Measurements from ENCODE around the gene WDR18.

WDR18 gene

DNA sequence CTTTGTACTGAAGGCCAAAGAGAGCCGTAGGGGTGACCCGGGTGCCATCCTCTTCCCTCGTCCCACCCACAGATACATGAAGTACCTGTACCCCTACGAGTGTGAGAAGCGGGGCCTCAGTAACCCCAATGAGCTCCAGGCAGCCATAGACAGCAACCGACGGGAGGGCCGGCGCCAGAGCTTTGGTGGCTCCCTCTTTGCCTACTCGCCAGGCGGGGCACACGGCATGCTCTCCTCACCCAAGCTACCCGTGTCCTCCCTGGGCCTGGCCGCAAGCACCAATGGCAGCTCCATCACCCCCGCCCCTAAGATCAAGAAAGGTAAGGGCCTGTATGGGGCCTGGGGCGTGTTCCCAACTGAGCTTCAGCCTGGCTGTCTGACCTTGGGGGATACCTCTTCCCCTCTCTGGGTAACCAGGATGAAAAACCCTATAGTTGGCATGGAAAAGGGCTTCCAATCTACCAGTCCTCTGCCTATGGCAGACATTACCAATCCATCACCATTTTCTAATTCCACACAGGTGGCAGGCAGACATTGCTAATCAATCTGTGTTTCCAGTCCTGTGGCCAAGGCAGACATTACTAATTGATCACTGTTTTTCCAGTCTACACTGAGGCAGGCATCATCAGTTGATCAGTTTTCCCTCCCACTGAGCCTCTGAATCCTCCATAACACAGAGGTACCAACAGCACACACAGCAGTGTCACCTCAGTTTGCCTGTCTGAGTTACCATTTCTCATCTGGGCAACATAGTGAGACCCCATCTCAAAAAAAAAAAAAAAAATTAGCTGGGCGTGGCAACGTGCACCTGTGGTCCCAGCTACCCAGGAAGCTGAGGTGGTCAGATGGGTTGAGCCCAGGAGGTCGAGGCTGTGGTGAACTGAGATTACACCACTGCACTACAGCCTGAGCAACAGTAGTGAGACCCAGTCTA lies 19.1 kb upstream of the WDR18 start:
- no peak for DNase-seq (ENCODE audit: low read depth in 2 of 2)

DNA sequence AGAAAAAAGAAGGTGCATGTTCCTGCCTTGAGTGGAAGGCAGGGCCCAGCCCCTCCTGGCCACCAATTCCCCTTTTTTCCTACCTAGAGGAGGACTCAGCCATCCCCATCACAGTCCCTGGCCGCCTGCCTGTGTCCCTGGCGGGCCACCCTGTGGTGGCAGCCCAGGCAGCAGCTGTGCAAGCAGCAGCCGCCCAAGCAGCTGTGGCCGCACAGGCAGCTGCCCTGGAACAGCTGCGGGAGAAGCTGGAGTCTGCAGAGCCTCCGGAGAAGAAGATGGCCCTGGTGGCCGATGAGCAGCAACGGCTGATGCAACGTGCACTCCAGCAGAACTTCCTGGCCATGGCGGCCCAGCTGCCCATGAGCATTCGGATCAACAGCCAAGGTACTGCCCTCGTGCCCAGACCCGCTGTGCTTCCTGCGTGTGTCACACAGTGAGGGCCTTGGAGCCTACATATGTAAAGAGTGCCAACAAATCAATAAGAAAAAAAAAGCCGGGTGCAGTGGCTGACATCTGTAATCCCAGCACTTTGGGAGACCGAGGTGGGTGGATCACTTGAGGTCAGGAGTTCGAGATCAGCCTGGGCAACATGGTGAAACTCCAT lies 17.6 kb upstream of the WDR18 start:
- DNase-seq (ENCODE audit: low read depth in 2 of 2), result no peak

DNA sequence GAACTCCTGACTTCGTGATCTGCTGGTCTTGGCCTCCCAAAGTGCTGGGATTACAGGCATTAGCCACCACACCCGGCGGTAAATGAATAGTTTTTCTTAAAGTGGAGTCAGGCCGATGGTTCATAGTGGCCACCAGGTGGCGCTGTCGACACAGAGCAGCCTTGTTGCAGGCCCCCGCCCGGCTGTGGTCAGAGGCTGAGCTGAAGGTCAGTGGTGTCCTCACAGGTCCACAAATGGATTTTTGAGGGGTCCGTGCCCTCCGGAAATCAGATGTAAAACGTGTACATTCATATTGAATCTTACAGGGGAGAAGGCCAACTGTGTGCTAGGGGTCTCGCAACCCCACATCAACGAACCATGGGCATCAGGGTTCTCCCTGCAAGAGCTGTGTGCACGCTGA lies 13.4 kb upstream of the WDR18 start:
- no peak for DNase-seq (ENCODE audit: low read depth in 2 of 2)

DNA sequence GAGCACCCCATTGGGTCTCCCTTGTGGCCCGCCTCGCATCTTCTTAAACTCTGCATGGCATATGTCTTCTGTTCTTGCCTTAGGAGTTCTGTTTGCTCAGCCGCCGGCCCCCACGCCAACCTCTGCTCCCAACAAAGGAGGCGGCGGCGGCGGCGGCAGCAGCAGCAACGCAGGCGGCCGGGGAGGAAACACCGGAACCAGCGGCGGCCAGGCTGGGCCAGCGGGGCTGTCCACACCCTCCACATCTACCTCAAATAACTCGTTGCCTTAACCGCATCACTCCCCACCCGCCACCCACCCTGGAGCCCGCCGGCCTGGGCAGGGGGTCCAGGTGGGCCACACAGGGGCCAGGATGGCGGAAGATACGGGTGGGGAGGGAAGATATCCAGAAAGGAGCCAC lies 12.3 kb upstream of the WDR18 start:
- no peak for DNase-seq (ENCODE audit: low read depth in 2 of 2)

DNA sequence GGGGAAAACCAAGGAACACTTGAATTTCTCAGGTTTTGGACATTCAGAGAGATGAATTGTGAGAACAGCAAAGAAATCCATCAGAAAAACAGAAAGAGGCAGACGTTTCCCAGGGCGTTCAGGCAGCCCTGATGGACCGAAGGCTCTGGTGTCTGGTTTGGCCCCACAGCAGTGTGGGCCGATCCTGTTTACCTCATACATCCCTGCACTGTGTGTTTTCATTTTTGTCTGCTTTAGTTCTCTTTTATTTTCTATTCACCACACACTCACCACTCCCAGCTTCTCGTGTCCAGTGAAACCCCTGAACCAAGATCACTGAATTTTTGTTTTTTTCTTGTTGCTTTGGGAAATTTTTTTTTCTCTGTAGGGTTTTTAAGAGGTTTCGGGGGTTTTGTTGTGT lies 11.9 kb upstream of the WDR18 start:
- no peak for DNase-seq (ENCODE audit: low read depth in 2 of 2)

GRCh38 chr19:973726-974563 lies 10.2 kb upstream of the WDR18 start:
- no peak for DNase-seq (ENCODE audit: low read depth in 2 of 2)

- DNase-seq (ENCODE audit: low read depth in 2 of 2), result no peak
These were observed 9.4 kb upstream of the WDR18 start for GRCh38 chr19:974564-975257.

DNA sequence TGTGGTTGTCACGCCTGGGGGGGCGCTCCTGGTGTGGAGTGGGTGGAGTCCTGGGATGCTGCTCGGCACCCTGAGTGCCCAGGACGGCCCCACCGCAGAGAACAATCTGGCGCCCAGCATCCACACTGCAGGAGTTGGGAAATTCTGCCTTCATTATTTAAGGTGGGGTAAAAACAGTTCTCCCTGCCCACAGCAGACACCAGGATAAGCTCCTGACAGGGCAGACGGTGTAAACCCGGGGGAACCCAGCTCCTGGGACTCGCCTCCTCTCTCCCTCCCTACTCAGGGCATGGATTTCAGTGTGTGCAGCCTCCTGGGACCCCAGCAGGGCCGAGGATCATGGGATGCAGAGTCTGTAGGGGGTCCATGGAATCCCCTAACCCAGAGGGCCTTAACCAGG lies 7.7 kb upstream of the WDR18 start:
- no peak for DNase-seq (ENCODE audit: low read depth in 2 of 2)

DNA sequence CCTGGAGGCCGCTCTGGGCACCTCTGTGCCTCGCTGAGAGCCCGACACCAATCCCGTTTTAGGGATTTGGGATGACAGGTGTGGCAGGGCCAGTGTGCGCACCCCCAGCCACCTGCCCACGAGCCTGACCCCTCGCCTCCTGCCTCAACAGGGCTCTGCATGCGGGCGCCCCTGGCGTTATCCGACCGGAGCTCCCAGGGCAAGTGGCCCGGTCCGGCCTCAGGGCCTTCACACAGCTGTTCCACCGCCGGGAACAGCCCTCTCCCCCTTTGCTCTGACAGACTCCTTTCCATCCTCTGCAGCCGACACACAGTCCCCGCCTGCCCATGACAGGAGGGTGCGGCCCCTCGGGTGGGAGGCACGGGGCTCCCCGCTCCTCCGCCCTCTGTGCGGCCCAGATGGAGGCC lies 7.1 kb upstream of the WDR18 start:
- DNase-seq (ENCODE audit: low read depth in 2 of 2), result no peak

DNA sequence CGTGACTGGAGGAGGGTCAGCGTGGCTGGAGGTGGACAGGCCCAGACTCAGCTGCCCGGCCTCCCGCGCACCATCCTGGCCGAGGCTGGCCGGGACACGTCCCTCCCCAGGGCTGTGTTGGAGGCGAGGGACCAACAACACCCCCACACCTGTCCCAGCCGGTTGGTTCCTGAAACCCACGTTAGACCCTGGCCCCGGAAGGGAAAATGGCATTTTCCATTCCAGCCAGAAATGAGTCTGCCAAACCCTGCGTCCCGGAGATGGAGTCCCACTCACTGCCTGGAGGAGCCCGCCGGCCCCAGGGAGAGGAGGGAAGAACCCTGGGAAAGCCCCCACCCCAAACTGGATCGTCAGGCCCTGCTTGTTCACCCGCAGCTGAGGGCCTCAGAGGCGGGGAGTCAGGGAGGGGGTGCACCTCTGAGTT lies 4.8 kb upstream of the WDR18 start:
- no peak for DNase-seq (ENCODE audit: low read depth in 2 of 2)

DNA sequence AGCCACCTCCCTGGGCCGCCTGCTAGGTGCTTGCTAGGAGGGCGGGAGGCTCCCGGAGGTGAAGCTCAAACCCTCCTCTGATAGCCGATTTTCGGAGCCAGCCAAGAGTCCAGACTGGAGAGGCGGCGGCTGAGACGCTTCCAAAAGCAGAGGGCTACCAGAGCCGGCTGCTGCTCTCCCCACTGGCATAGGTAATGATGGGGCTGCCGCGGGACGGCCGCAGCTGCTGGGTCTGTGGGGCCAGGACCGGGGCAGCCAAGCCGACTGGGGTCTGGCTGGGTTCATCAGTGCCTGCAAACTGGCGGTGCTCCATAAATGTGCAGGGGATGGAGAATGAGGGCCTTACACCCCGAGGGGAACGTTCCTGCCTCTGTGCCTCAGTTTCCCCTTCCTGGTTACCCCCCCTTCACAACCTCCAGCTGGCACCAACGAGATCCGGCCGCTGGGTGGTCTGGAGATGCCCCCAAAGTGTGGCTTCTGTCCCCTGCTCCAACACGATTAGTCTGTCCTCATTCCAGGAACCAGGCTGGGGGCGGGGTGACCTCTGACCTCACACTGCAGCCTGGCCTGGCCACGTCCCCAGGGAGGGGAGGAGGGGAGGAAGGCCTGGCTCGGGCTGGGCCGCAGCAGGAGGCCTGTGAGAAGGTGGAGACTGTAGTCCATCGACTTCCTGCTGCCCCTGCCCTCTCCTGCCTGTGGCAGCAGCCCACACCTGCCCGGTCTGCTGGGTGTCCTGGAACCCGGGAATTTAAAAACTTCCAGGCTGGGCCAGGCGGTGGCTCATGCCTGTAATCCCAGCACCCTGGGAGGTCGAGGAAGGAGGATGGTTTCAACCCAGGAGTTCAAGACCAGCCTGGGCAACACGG lies 3.8 kb upstream of the WDR18 start:
- DNase-seq (ENCODE audit: low read depth in 2 of 2), result no peak

- peak; percentile 31 to 67 for DNase-seq (ENCODE audit: low read depth in 2 of 2)
These were observed 1.5 kb upstream of the WDR18 start for GRCh38 chr19:982567-983170.

GRCh38 chr19:986083-986482 lies 1.9 kb downstream of the WDR18 start:
- no peak for DNase-seq (ENCODE audit: low read depth in 2 of 2)

GRCh38 chr19:988081-988480 lies 3.9 kb downstream of the WDR18 start:
- DNase-seq (ENCODE audit: low read depth in 2 of 2), result no peak

DNA sequence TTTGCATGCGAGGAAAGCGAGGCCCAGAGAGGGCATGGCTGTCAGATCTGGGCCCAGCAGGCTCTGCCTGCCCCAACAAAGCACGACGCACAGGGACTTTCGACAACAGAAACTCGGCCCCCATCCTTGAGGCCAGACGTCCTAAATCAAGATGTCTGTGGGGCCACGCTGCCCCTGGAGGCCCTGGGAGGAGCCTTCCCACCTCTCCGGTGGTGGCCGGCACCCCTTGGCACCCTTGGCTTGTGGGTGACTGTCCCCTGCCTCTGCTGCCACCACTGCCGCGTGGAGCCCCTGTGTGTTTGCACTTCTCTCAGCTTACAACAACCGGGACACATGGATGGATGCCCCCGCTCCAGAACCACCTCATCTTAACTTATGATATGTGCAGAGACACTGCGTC lies 4.4 kb downstream of the WDR18 start:
- DNase-seq (ENCODE audit: low read depth in 2 of 2), result no peak

DNA sequence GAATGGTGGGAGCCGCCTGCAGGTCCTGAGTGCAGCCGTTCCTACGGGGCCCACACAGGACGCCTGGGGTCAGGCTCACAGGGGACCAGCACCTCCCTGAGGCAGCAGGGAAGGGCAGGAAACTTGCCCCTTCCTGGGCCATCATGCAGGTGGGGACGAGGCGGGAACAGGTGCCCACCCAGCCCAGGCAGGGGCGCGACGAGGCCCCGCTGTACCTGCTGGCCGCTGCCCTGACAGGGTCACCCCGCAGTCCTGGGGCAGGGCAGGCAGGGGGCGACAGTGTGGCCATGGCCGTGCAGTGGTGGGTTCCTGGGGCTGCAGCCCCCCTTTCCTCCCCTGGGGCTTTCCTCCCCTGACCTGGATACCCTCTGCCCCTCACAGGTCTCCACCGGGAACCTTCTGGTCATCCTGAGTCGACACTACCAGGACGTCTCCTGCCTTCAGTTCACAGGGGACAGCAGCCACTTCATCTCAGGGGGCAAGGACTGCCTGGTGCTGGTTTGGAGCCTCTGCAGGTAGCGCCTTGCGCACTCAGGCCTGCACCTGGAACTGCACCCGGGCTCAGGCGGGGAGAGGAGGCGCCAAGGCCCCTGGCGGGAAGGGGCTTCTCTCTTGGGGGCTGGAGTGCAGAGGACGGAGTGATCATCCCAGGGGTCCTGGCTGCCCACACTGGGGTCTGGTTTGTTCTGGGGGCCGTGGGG lies 5.4 kb downstream of the WDR18 start:
- no peak for DNase-seq (ENCODE audit: low read depth in 2 of 2)

DNA sequence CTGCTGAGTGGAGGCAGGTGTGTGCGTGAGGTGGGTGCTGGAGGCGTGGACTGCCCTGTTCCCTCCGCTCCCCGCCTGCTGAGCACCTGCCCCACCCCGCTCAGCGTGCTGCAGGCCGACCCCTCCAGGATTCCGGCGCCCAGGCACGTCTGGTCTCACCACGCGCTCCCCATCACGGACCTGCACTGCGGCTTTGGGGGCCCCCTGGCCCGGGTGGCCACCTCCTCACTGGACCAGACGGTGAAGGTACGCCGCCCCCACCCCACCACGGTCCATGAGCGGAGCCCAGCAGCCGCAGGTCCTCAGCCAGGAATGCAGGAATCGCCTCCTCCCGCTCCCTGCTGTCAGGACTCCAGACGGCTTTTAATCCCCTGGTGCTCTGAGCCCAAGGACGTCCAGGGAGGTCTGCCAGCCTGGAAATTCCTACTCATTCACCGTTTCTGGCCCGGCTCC lies 6.0 kb downstream of the WDR18 start:
- DNase-seq (ENCODE audit: low read depth in 2 of 2), result no peak

GRCh38 chr19:990746-991145 lies 6.6 kb downstream of the WDR18 start:
- no peak for DNase-seq (ENCODE audit: low read depth in 2 of 2)

DNA sequence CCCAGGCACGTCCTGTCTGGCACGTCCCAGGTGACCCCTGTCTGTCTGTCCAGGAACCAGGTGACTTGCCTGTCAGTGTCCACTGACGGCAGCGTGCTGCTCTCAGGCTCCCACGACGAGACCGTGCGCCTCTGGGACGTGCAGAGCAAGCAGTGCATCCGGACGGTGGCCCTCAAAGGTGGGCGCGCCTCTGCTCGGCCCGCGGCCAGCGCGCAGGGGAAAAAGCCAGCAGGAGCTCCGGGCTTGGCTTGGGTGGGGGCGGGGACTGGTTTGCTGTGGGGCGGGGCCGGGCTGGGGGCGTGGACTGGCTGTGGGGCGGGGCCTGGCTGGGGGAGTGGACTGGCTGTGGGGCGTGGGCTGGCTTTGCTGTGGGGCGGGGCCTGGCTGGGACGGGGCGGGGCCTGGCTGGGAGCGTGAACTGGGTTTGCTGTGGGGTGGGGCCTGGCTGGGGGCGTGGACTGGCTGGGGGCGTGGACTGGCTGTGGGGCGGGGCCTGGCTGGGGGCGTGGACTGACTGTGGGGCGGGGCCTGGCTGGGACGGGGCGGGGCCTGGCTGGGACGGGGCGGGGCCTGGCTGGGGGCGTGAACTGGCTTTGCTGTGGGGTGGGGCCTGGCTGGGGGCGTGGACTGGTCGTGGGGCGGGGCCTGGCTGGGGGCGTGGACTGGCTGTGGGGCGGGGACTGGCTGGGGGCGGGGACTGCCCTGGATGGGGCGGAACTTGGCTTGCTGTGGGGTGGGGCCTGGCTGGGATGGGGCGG lies 7.2 kb downstream of the WDR18 start:
- peak; percentile 27 to 29 for DNase-seq (ENCODE audit: low read depth in 2 of 2)

Data from stimulated activated CD8-positive, alpha-beta memory T cell treated with anti-CD3 and anti-CD28 coated beads, Interleukin-7, amount 100 ng/mL, for 4 hours (primary cell).